ENCODE measurements around the gene AGTRAP. TPM values are rescaled to one million over a fixed set of nuclear protein-coding genes. Genes with fewer than 3 reads are reported as not detected.

AGTRAP gene
- total RNA-seq, 1 donor from 2014 or later = 4.2 TPM

DNA sequence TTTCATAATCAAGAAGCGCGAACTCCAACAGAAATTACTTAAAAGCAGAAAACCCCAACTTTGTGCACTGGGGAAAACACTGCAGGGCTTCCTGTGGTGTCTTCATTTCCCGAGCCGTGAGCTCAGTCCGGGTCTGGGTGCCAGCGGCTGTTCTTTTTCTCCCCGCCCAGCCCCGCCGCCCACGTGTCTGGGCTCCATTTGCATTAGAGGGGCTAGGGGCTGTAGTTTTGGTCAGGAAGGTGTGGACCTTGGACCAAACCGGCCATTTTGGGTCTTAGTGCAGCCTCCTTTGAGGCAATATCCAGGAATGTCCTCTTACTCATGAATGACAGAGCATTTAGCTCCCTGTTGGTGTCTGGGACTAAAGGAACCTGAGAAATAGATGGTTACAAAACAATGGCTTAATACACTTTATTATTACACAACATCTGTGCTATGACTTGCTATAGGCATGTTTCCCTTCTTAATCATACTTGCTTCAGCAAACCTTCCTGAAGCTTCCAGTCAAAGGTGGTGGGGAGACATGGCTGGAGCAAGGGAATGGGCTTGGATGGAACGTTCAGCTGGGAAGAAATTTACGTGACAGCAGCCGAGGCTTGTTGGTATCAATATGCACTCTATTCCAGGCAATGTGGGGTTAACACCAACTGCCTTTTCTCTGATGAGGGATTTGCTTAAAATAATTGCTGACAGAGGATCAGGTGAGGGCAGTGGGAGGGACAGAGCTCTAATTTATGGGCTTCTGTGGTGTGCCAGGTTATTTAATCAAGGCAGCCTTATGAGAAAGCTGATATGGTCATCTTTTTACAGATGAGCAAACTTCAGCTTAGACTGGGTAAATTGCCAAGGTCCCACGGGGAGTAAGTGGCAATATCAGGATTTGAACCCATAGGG lies 1.1 kb downstream of the AGTRAP start:
- no peak for DNase-seq

DNA sequence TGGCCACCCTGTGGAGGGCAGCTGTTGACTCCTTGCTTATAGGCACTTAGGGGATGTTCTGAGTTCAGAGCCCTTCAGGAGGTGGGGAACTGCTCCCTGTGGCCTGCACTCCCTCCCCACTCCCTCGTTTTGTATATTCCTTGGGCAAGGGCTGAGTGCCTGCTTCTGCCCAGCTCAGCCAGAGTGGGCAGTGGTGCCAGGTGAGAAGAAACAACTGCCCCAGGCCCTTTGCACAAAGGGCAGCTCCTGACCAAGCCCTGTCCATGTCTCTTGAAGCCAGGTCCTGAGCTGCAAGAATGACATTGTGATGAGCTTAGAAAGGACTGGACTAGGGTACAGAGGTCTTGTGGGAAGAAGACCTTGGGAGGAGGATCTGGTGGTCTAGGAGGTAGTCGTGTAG lies 2.2 kb downstream of the AGTRAP start:
- no peak for DNase-seq

GRCh38 chr1:11738783-11739182 lies 2.8 kb downstream of the AGTRAP start:
- no peak for DNase-seq

DNA sequence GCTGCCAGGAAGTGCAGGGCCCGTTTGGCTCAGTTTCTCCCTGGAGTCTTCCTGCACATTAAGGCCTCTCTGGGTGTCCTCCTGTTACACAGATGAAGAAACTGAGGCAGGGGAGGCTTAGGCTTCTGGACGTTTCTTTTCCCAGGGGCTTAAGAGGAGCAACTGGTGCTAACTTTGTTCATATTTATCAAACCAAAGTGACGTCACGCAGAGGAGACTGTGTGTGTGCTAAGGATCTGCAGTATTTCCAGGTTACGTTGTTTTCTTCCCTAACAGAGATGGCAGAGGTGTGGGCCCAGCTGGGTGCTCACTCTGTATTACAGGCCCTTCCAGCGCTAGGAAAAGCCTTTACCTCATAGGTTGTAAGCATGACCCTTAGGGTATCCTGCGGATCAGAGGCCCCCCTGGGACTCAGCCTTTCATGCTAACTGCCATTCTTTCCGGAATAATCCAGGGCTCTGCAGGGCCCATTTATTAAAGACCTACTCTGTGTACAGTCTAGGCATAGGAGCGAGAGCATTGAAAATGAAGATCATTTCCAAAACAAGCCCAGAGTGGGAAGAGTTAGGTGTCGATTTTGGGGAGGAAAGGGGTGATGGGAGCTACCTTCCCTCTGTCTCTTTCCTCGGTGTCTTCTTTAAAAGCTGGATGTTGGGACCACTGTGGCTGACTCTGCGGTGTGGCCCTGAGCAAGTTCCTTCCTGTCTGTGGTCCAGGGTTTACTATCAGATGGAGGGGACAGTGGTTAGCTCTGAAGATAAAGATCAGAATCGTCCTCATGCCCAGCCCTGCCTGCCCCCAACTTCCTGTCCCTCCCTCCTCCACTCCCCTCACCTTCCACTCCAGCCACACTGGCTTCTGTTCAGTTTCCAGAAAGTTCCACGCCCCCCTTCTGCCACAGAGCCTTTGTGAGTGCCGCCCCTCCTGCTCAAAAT lies 4.6 kb downstream of the AGTRAP start:
- DNase-seq = no peak

GRCh38 chr1:11741482-11741881 lies 5.5 kb downstream of the AGTRAP start:
- no peak for DNase-seq

- no peak for DNase-seq
Measured at GRCh38 chr1:11741919-11742558, 6.1 kb downstream of the AGTRAP start.

DNA sequence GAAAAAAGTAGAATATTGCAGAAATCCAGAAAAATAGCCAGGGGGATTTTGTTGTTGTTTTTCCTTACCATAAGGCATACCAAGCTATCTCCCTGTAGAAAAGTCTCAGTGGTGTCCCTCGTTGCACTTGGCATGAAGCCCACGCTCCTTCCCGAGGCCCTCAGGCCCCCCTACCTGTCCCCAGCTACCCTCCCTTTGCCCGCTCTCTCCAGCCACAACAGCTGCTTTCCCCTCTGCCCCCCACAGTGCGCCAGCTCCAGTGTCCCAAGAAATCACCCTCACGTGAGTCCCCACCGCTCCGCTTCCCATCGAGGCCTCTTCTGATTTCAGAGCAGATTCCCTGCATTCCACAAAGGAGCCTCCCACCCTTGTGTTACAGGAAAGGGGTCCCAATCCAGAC lies 8.4 kb downstream of the AGTRAP start:
- no peak for DNase-seq

DNA sequence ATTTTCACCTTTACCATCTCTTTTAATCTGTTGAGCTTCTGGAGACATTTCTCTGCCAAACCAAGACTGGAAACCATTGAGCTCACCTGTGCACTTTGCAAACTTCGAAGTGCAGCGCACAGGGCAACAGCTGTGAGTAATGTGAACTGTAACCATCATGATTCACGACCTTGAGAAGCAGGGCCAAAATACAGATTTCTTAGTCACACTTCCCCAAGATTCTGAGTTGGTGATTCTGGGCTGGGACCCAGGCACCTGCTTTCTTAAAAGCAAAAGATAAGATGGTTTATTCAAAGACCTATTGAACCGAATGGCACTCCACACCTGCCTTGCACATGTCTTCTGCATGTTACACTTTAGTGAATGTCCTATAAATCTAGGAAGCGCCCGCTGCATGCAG lies 10.2 kb downstream of the AGTRAP start:
- DNase-seq = no peak

DNA sequence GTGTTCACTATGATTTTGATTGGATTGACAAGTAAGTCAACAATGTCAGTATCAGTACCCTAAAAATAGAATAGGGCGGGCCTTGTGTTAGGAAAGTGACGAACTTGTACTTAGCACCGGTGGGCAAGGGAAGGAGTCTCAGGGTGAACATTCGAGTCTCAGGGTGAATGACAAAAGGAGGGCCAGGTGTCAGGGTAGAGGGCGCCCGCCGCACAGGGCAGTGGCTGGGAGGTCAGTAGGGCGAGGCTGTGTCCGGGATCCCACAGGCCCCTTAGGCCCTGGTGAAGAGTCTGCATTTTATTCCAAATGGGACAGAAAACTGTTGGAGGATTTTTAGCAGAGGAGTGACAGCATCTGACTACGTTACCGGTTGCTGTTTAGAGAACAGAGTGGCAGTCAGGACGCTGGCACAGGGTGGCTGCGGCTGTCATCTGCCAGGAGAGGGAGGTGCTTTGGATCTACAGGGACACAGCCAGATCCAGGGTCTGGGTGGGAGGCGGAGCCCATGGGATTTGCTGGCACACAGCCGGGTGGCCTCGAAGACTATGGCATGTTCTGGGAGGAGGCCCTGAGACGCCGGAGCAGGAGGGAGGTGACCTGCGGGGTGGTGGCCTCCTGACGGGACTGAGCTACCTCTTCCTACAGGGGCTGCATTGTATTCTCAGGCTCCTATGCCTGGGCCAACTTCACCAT lies 11.0 kb downstream of the AGTRAP start:
- no peak for DNase-seq

GRCh38 chr1:11748294-11749202 lies 12.6 kb downstream of the AGTRAP start:
- DNase-seq = no peak

DNA sequence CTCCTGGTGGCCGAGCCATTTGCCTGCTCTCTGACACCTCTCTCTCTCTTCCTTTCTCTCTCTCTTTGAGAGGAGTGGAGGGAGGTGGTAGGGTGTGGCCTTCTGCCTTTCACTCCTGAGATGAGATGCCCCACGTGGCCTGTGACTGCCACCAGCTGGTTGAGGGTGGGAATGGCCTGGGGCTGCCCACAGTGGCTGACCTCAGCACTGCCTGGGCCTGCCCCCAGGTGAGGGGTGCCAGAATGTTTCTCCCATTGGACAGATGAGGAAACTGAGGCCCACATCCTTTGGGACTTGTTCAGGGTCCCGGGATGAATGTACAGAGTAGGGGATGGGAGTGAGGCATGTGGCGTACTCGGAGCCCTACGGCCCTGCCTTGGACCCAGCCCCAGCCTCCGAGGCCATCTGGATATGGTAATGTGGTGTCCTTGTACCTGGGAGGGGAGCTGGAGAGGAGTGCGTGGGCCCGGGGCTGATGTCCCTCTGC lies 13.3 kb downstream of the AGTRAP start:
- no peak for DNase-seq

GRCh38 chr1:11749996-11750395 lies 14.1 kb downstream of the AGTRAP start:
- no peak for DNase-seq

GRCh38 chr1:11751087-11751486 lies 15.2 kb downstream of the AGTRAP start:
- DNase-seq = no peak

- DNase-seq = no peak
Measured at GRCh38 chr1:11752359-11753088, 16.6 kb downstream of the AGTRAP start.

GRCh38 chr1:11753555-11754208 lies 17.7 kb downstream of the AGTRAP start:
- DNase-seq = no peak

DNA sequence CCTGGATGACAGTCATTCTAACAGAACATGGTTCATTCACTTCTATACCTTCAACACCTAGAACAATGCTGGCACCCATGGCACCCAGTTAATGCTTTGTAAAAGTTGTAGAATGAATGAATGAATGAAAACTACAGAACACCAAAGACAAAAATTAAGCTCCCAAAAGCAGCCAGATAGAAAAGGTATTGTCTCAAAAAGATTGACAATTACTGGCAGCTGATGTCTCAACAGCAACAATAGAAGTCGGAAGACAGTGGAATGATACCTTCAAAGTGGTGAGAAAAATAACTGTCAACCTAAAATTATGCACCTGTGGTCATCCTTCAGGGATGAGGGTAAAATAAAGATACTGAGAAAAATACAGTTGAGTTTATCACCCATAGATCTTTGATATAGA lies 21.1 kb downstream of the AGTRAP start:
- DNase-seq = no peak

DNA sequence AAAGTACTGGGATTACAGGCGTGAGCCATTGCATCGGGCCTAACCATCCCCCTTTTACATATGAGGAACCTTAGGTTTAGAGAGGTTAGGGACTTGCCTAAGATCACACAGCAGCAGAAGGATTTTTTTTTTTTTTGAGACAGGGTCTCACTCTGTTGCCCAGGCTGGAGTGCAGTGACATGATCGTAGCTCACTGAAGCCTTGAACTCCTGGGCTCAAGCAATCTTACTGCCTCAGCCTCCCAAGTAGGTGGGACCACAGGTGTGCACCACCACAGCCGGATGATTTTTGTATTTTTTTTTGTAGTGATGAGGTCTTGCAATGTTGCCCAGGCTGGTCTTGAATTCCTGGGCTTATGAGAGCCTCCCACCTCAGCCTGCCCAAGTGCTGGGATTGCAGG lies 23.9 kb downstream of the AGTRAP start:
- no peak for DNase-seq

DNA sequence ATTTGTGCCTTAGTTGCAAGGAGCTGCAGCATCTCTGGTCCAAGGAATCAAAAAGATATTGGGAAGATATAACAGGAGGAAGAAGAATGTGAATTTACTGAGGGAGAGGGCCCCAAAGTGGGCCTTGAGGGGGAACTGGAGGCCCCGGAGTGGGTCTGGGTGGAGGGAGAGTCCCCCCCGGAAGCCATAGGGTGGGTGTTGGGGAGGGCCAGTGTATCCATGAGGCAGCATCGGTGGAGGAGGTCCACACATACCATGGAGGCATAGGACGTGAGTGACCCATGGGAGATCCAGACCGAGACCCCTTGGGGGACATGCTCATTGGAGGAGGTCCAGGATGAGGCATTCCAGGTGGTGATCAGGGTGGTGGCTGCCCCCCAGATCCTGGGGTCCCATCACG lies 25.3 kb downstream of the AGTRAP start:
- DNase-seq = no peak

GRCh38 chr1:11761988-11762406 lies 26.1 kb downstream of the AGTRAP start, which contains the start of gene C1orf167:
Gene C1orf167, plus strand, starts transcription at chr1:11762193. Its CDS starts 2,208 bp downstream, at chr1:11764401.
- no peak for DNase-seq
